NCI-H2227 (cell line): ENCODE data around the gene UPF2.
"Not testable (repeated sequence)": the region's sequence is repeated elsewhere in the genome, so short reads cannot be mapped to it uniquely, and the experiment has no call there.

Source experiments
- DNase-seq: peaks from one replicate; lab custom pipeline; 2025; ENCODE audit not compliant: unreplicated experiment; lab: John Stamatoyannopoulos, UW

Gene UPF2

DNA sequence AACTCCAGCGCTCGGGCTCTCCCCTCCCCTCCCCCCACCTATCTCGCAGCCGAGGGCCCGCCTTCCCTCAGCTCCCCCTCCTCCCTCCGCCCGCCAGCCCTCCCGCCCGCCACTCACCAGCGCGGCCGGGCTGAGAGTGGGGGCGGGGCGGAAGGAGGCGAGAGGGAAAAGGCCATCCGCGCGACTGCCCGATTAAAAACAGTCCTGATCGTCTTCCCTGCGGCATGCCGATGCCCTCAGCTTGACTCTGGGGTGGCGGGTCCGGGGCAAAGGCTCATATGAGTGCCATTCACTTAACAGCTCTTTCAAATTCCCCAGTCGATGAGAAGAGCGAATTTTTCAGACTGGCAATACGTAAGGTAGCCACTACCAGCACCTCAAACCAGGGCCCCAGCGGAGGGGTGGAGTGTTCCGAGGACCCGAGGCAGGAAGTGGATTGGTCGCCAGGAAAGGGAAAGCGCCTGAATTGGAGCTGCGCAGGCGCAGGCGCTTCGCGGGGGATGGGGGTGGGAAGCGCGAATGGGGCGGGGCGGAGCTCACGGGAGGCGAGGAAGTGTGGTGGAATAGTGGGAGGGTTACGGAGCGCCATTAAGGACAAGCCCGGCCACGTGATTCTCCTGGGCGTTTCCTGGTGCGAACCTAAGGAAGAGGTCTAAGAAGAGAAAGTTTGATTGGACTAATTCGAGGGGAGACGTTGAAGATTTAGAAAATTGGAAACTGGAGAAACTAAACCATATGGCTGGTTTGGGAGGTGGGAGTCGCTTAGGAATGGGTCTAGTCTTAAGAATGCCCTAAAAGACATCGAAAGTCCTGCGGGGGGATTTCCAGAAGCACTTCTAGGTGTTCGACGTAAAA lies at the start of gene UPF2:
TSS of gene UPF2 (minus strand) at position 13 of the 855 bp plus-strand sequence. CDS start 7,386 bp downstream, outside the sequence.
- peak; percentile 96 for DNase-seq

DNA sequence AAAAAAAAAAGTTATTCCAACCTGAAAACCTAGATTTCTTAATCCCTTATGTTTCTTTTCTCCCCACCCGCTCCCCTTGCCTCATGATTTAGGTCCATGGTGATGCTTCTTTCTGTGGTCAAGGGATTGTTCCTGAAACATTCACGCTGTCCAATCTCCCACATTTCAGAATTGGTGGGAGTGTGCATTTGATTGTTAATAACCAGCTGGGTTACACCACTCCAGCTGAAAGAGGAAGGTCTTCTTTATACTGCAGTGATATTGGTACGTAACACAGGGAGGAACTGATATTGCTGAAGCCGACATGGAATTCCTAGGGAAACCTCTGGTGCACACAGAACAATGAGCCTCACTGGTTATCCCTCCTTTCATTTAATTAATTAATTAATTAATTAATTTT lies 48.8 kb upstream of the UPF2 start:
- no peak for DNase-seq

- DNase-seq = no peak
Observed at GRCh38 chr10:12088919-12089318, 46.3 kb upstream of the UPF2 start.

DNA sequence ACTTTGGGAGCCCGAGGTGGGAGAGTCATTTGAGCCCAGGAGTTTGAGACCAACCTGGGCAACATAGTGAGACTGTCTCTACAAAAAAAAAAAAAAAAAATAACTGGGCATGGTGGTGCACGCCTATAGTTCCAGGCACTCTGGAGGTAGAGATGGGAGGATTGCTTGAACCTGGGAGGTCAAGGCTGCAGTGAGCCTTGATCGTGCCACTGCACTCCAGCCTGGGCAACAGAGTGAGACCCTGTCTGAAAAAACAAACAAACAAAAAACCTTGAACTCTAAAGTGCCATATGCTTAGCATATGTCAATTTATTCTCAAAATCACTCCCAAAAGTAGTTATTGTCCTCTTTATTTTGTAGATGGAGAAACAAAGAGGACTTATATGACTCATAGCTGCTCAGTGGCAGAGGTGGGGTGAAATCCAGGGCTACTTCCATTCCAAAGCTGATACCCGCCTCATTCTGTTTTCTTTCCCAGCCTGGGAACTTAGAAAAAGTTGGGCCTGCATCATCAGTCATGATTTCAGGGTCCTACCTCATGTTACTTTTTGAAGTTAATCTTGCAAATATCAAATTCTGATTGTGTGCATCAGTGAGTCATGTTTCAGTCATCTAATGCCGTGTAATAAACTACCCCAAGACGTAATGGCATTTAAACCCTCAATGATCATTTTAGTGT lies 39.4 kb upstream of the UPF2 start:
- DNase-seq = no peak

DNA sequence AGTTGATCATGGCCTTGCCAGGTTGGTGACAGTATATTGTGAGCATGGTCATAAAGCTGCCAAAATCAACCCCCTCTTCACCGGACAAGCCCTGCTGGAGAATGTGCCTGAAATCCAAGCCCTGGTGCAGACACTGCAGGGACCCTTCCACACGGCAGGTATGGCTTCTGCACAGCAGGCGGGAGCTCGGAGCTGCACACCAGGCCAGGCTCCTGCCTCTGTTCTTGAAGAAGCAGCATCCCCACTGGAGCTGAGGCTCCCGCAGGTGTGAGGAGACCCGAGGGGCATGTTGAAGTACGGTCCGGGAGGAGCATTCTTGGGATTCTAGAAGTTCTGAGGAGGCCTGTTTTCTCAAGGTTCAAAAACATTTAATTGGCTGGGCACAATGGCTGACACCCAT lies 38.9 kb upstream of the UPF2 start:
- no peak for DNase-seq

- DNase-seq = no peak
Observed at GRCh38 chr10:12077580-12078180, 35.1 kb upstream of the UPF2 start.

DNA sequence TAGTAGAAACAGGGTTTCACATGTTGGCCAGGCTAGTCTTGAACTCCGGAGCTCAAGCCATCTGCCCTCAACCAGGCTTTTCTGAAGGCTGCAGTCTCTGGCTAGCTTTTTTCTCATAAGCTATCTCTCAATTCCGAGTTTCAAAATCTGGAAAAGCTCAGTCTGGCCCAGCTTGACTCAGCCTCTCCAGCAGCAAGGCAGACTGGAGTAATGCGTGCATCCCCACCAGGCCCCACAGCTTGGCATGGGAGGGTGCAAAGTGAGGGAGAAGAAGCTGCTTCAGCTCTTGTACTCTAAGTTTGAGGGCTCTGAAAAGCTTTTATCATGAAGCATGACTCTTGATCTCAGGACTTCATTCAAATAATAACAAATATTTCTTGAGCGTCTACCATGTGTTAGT lies 30.9 kb upstream of the UPF2 start:
- no peak for DNase-seq

- DNase-seq = not testable (repeated sequence)
Observed at GRCh38 chr10:12071441-12071840, 28.8 kb upstream of the UPF2 start.

- DNase-seq = peak; percentile 97
Observed at GRCh38 chr10:12068449-12069269, 26.1 kb upstream of the UPF2 start, which contains the start of gene DHTKD1. TSS of gene DHTKD1 (plus strand) at chr10:12068954. CDS start at chr10:12069034, 80 bp downstream.

DNA sequence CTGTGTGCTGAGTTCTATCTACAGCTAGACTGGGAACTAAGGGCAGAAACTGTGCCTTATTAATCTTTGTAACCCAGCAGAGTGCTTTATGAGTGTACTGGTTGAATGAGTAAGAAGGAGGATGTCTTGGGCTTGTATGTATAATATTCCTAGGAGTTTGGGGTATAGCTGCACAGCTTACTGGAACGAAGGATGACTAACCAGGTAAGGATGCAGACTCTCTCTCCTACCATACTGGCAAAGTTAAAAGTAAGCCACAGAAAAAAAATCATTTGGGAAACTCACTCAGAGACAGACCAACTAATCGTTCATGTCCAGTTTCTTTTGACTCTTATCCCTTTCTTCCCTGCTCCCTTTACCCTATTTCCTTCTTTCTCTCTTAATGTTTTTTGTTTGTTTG lies 24.7 kb upstream of the UPF2 start:
- DNase-seq = no peak

- DNase-seq = no peak
Observed at GRCh38 chr10:12063483-12063818, 20.8 kb upstream of the UPF2 start.

GRCh38 chr10:12062754-12063482 lies 20.3 kb upstream of the UPF2 start:
- no peak for DNase-seq

DNA sequence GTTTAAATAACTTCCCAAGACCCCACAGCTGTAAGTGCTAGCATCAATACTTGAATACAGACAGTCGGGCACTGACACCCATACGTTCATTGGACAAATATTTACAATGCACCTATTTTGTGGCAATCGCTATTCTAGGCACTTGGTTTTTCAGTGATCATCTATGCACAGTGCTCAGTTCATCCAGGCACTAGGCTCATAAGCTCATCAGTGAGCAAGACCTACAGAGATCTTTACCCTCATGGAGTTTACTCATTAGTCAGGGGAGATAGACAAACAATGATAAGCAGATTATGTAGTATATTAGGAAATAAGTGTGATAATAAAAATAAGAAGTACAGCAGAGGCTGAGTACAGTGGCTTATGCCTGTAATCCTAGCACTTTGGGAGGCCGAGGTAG lies 18.5 kb upstream of the UPF2 start:
- no peak for DNase-seq

DNA sequence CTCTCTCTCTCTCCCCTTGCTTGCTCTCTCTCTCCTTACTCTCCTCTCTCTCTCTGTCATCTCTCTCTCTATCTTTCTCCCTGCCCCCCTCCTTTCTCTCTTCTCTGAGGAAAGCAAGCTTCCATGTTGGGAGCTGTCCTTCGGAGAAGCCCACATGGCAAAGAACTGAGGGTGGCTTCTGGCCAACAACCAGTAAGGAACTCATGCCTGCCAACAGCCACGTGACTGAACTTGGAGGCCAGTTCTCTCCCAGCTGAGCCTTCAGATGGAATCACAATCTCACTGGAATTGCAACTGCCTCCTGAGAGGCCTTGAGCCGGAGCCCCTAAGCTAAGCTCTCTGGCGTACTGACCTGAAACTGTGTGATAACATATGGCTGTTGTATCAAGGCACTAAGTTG lies 14.1 kb upstream of the UPF2 start:
- DNase-seq = no peak

GRCh38 chr10:12055732-12056131 lies 13.1 kb upstream of the UPF2 start:
- no peak for DNase-seq

- peak; percentile 8 for DNase-seq
Observed at GRCh38 chr10:12051241-12051640, 8.6 kb upstream of the UPF2 start.

GRCh38 chr10:12050528-12050927 lies 7.9 kb upstream of the UPF2 start:
- DNase-seq = peak; percentile 68

GRCh38 chr10:12048547-12048946 lies 5.9 kb upstream of the UPF2 start:
- DNase-seq = no peak

GRCh38 chr10:12045596-12045995 lies 3.0 kb upstream of the UPF2 start:
- DNase-seq = no peak

DNA sequence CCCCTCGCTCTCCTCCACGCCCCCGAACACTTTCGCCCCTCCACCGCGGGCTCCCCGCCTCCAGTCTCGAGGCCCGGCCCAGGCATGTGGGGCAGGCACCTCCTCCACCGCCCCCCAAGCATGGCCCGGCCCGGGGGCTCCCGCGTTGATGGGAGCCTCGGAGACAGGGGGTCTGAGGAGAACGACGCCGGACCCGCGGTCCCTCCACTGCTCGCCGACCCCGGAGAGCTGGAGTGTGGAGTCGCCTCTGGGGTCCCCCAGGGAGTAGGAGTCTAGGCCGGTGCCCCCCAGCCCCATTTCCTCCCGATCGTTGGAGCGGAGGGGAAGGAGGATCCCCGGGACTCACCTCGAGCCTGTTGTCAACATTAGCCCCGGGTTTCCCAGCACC lies 206 bp downstream of the UPF2 start:
- peak; percentile 64 for DNase-seq
